Choroid plexus epithelial cell (primary cell): Measurements from ENCODE around the gene NPAS3.

ENCODE experiments used
- DNase-seq: peaks from one replicate; pipeline ENCODE4 v3.0.0-alpha.2; 2010; ENCODE audit warnings: low read depth
- H3K4me3 ChIP-seq: 2 replicates; pipeline ENCODE4 v1.5.1; 2011; ENCODE audit warnings: low read depth, mild to moderate bottlenecking, control low read depth, low read length, moderate library complexity
- CTCF ChIP-seq: conservative IDR thresholded peaks from 2 replicates; pipeline ENCODE4 v1.5.1; 2011; ENCODE audit warnings: low read depth, mild to moderate bottlenecking, control low read depth, inconsistent platforms, low read length, moderate library complexity

NPAS3 gene

GRCh38 chr14:33833706-33834465 lies 895.2 kb downstream of the NPAS3 start:
- DNase-seq: no peak
- no peak for TF ChIP-seq CTCF

DNA sequence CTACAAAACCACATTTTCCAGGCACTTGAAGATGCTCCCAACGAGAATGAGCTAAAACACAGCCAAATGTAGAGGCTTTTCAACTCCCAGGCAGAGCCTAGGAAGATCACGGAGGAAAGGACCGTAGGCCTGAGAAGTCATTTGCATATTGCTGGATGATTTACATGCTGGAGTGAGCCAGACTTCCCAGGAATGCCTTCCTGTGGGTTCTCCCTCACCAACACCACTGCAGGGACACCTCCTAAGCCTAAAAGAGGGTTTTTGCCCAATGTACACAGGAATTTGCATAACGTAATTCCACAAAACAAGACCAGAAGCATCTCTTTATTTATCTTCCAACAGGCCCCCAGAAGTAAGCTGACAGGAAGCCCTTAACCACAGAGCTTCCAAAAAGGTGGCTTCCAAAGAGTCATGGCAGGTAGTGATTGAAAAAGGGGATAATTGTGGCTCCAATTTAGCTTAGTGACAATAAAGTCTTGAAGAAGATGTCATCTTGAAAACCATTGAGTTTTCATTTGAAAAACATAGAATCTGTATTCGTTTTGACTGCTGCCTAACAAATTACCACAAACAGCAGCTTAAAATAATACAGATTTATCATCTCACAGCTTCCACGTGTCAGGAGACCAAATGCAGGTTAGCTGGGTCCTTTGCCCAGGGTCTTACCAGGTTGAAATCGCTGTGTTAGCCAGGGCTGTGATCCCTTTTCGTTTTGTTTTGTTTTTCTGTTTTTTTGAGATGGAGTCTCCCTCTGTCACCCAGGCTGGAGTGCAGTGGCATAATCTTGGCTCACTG lies 896.0 kb downstream of the NPAS3 start:
- no peak overlapping the region for H3K4me3 ChIP-seq
- no peak for DNase-seq
- TF ChIP-seq CTCF: no peak

More at GRCh38 chr14:33833706-33834465, 895.2 kb downstream of the NPAS3 start:
- no peak overlapping the region for H3K4me3 ChIP-seq

DNA sequence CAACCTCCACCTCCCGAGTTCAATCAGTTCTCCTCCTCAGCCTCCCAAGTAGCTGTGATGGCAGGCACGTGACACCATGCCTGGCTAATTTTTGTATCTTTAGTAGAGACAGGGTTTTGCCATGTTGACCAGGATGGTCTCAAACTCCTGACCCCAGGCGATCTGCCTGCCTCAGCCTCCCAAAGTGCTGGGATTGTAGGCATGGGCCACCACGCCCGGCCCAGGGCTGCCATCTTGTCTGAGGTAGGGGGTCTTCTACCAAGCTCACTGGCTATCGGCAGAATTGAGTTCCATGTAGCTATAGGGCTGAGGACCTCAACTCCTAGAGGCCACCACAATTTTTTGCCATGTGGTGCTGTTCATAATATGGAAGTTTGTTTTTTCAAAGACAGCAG lies 896.6 kb downstream of the NPAS3 start:
- DNase-seq: no peak
- TF ChIP-seq CTCF: no peak
- H3K4me3 ChIP-seq: no peak overlapping the region

GRCh38 chr14:33835677-33836076 lies 897.0 kb downstream of the NPAS3 start:
- no peak overlapping the region for H3K4me3 ChIP-seq
- TF ChIP-seq CTCF: no peak
- DNase-seq: no peak

GRCh38 chr14:33836203-33836899 lies 897.7 kb downstream of the NPAS3 start:
- H3K4me3 ChIP-seq: no peak overlapping the region
- DNase-seq: no peak
- no peak for TF ChIP-seq CTCF

GRCh38 chr14:33836900-33837577 lies 898.4 kb downstream of the NPAS3 start:
- DNase-seq: no peak
- H3K4me3 ChIP-seq: no peak overlapping the region
- no peak for TF ChIP-seq CTCF
